NCI-H187 (cell line): ENCODE data around the gene VSIG4.
"Not testable (repeated sequence)": the region's sequence is repeated elsewhere in the genome, so short reads cannot be mapped to it uniquely, and the experiment has no call there.

Experiments used
- DNase-seq, 2 experiments: peaks; one replicate each; lab custom pipeline; 2025; lab: John Stamatoyannopoulos, UW

VSIG4 gene

DNA sequence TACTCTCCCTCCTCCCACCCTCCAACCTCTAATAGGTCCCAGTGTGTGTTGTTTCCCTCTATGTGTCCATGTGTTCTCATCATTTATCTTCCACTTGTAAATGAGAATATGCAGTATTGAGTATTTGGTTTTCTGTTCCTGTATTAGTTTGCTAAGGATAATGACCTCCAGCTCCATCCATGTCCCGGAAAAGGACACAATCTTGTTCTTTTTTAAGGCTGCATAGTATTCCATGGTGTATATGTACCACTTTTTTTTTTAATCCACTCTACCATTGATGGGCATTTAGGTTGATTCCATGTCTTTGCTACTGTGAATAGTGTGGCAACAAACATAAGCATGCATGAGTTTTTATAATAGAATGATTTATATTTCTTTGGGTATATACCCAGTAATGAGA, 62.7 kb downstream of the VSIG4 start:
- not testable (repeated sequence) for DNase-seq

DNA sequence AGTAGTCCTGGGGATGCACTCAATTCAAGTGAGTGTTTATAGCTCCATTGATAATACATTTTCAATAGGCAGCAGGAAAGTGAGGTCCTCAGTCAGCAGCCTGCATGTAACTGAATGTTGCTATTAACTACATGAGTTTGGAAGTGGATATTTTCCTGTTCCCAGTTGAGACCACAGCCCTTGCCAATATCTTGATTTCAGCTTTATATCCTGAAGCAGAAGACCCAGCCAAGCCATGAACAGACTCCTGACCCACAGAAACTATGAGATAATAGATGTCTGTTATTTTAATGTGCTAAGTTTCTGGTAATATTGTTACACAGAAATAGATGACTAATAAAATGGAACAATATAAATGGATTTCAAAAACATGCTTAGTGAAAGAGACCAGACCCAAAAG, 63.7 kb downstream of the VSIG4 start:
- DNase-seq, result no peak

DNA sequence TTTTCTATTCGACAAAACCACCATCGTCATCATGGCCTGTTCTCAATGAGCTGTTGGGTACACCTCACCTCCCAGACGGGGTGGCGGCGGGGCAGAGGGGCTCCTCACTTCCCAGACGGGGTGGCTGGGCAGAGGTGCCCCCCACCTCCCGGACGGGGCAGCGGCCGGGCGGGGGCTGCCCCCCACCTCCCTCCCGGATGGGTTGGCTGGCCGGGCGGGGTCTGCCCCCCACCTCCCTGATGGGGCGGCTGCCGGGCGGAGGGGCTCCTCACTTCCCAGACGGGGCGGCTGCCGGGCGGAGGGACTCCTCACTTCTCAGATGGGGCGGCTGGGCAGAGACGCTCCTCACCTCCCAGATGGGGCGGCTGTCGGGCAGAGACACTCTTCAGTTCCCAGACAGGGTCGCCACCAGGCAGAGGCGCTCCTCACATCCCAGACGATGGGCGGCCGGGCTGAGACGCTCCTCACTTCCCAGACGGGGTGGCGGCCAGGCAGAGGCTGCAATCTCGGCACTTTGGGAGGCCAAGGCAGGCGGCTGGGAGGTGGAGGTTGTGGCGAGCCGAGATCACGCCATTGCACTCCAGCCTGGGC, 64.6 kb downstream of the VSIG4 start:
- DNase-seq, result not testable (repeated sequence)
